Measurements from ENCODE around the gene CAPN11. TPM values are rescaled to one million over a fixed set of nuclear protein-coding genes. Genes with fewer than 3 reads are reported as not detected.
A peak's percentile ranks its signal among the peaks of the same experiment; 100 is the strongest.

Gene CAPN11
- under 1 TPM; 0.16 to 0.44 TPM for total RNA-seq

- Histone ChIP-seq H3K4me3 (no peak within 1 kb of the TSS), H3K27ac (no peak within 1 kb of the TSS), H3K9me3 (no peaks in the 10 kb centered on the region), H3K27me3 (no peaks in the 10 kb centered on the region), H3K36me3 (no peaks in the 10 kb centered on the region), H3K4me1 (no peaks in the 10 kb centered on the region)
- DNase-seq (ENCODE audit: low spot score), result no peak
- TF ChIP-seq, protein P1, sequence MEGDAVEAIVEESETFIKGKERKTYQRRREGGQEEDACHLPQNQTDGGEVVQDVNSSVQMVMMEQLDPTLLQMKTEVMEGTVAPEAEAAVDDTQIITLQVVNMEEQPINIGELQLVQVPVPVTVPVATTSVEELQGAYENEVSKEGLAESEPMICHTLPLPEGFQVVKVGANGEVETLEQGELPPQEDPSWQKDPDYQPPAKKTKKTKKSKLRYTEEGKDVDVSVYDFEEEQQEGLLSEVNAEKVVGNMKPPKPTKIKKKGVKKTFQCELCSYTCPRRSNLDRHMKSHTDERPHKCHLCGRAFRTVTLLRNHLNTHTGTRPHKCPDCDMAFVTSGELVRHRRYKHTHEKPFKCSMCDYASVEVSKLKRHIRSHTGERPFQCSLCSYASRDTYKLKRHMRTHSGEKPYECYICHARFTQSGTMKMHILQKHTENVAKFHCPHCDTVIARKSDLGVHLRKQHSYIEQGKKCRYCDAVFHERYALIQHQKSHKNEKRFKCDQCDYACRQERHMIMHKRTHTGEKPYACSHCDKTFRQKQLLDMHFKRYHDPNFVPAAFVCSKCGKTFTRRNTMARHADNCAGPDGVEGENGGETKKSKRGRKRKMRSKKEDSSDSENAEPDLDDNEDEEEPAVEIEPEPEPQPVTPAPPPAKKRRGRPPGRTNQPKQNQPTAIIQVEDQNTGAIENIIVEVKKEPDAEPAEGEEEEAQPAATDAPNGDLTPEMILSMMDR (IDR thresholded peaks at IDR 0.05), result no peak
Observed at GRCh38 chr6:44158770-44159228, at the start of gene CAPN11. Gene CAPN11 (plus strand): TSS chr6:44158820. CDS start chr6:44158849, 29 bp downstream.

GRCh38 chr6:44109212-44109611 lies 49.4 kb upstream of the CAPN11 start:
- TF ChIP-seq, protein P1 (IDR thresholded peaks at IDR 0.05), result no peak
- H3K27ac ChIP-seq, result peak overlapping the region; percentile 85 to 87
- no peak for DNase-seq (ENCODE audit: low spot score)
- H3K4me3 ChIP-seq, result no peak overlapping the region
- peaks cover 40% of the 10 kb centered on the region for H3K36me3 ChIP-seq
- peaks cover 0 to 56% of the 10 kb centered on the region in 2 donors for H3K4me1 ChIP-seq
- no peaks in the 10 kb centered on the region for H3K27me3 ChIP-seq
- no peaks in the 10 kb centered on the region for H3K9me3 ChIP-seq

GRCh38 chr6:44110005-44110676 lies 48.5 kb upstream of the CAPN11 start:
- Histone ChIP-seq H3K4me1 (peaks cover 0 to 47% of the 10 kb centered on the region in 2 donors), H3K27ac (peak overlapping the region; percentile 85 to 87), H3K9me3 (no peaks in the 10 kb centered on the region), H3K4me3 (no peak overlapping the region), H3K36me3 (peaks cover 39% of the 10 kb centered on the region), H3K27me3 (no peaks in the 10 kb centered on the region)
- TF ChIP-seq, protein P1 (IDR thresholded peaks at IDR 0.05), result no peak
- DNase-seq (ENCODE audit: low spot score), result no peak

GRCh38 chr6:44110966-44111365 lies 47.7 kb upstream of the CAPN11 start:
- H3K4me3 ChIP-seq, result no peak overlapping the region
- no peaks in the 10 kb centered on the region for H3K9me3 ChIP-seq
- H3K27ac ChIP-seq, result peak overlapping the region; percentile 85 to 87
- H3K27me3 ChIP-seq, result no peaks in the 10 kb centered on the region
- peaks cover 0 to 41% of the 10 kb centered on the region in 2 donors for H3K4me1 ChIP-seq
- peaks cover 39% of the 10 kb centered on the region for H3K36me3 ChIP-seq
- no peak for DNase-seq (ENCODE audit: low spot score)
- TF ChIP-seq, protein P1 (IDR thresholded peaks at IDR 0.05), result no peak

DNA sequence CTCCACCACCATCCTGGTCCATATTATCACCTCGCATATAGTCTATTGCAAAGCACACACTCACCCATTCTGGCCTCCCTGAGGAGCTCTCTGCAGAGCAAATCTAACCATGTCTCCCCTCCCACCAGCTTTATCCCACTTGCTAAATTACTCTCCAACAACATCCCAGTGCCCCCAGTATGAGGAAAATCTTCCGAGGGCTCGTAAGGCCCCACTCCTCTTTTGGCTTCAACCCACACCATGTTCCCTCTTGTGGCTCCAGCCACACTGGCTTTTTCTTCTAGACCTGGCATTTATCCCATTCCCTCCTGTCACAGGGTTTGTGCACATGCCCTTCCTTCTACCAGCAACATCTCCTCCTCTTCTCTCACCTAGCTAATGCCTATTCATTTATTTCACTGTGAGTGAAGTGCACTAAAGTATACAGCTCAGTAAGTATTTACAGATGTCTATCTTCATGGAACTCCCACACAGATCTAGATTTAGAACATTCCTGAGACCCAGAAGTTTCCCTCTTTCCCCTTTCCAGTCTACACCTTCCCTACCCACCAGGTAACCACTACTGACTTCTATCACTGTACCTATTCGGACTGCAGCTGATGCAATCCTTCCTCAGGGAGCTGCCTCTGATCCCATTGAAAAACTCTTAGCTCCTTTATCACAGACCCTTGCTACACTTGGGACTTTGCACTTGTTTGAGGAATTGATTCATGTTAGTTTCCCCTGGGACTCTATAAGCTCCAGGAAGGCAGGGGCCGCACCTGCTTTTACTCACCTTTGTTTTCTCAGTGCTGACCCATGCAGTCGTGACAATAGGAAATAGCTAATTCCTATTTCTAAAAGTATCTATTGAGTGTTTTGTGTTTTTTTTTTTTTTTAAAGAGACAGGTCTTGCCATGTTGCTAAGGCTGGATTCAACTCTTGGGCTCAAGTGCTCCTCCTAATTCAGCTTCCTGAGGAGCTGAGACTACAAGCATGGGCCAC lies 46.9 kb upstream of the CAPN11 start:
- H3K27ac ChIP-seq, result peak overlapping the region in 1 of 2 donors; percentile 85
- no peak for DNase-seq (ENCODE audit: low spot score)

More for the DNA sequence above, 46.9 kb upstream of the CAPN11 start:
- no peaks in the 10 kb centered on the region for H3K9me3 ChIP-seq
- peaks cover 39% of the 10 kb centered on the region for H3K36me3 ChIP-seq
- H3K4me3 ChIP-seq, result no peak overlapping the region
- no peaks in the 10 kb centered on the region for H3K27me3 ChIP-seq
- TF ChIP-seq, protein P1 (IDR thresholded peaks at IDR 0.05), result no peak
- H3K4me1 ChIP-seq, result peaks cover 0 to 41% of the 10 kb centered on the region in 2 donors

All from right atrium auricular region (tissue), 2 donors.